H9 (cell line): ENCODE measurements around the gene ENOX1. TPM values are rescaled to one million over a fixed set of nuclear protein-coding genes. Genes with fewer than 3 reads are reported as not detected.

Source experiments
- DNase-seq: peaks from one replicate; pipeline ENCODE4 v3.0.0-alpha.2; 2017
- H2AFZ ChIP-seq: one replicate; pipeline ENCODE4 v1.6.1; 2013; ENCODE audit warnings: mild to moderate bottlenecking, low read length, control low read depth, moderate library complexity
- H2AK5ac ChIP-seq: 2 replicates; pipeline ENCODE4 v1.6.1; 2013; ENCODE audit warnings: low read length, control low read depth, mixed read lengths; ENCODE audit not compliant: insufficient read length
- H2BK120ac ChIP-seq: one replicate; pipeline ENCODE4 v1.6.1; 2013; ENCODE audit warnings: low read depth, mild to moderate bottlenecking, low read length, control low read depth, inconsistent platforms; ENCODE audit not compliant: poor library complexity, severe bottlenecking
- H2BK12ac ChIP-seq: 2 replicates; pipeline ENCODE4 v1.6.1; 2013; ENCODE audit warnings: low read length, control low read depth, mixed read lengths, low read depth; ENCODE audit not compliant: insufficient read length
- H2BK15ac ChIP-seq: 2 replicates; pipeline ENCODE4 v1.6.1; 2013; ENCODE audit warnings: low read depth, low read length, control low read depth
- H2BK20ac ChIP-seq: one replicate; pipeline ENCODE4 v1.6.1; 2013; ENCODE audit warnings: low read depth, mild to moderate bottlenecking, low read length, control low read depth, inconsistent platforms; ENCODE audit not compliant: poor library complexity, severe bottlenecking
- H2BK5ac ChIP-seq: 2 replicates; pipeline ENCODE4 v1.6.1; 2013; ENCODE audit warnings: low read length, control low read depth, mixed read lengths; ENCODE audit not compliant: insufficient read length
- H3K14ac ChIP-seq: 2 replicates; pipeline ENCODE4 v1.6.1; 2013; ENCODE audit warnings: low read length, control low read depth; ENCODE audit not compliant: insufficient read depth
- H3K18ac ChIP-seq: 2 replicates; pipeline ENCODE4 v1.6.1; 2013; ENCODE audit warnings: low read depth, mild to moderate bottlenecking, mixed read lengths, low read length, control low read depth; ENCODE audit not compliant: insufficient read length
- H3K23ac ChIP-seq: 2 replicates; pipeline ENCODE4 v1.6.1; 2013; ENCODE audit warnings: low read length, control low read depth, mixed read lengths, low read depth; ENCODE audit not compliant: insufficient read length
- H3K23me2 ChIP-seq: 2 replicates; pipeline ENCODE4 v1.6.1; 2013; ENCODE audit warnings: low read depth, mild to moderate bottlenecking, mixed read lengths, low read length, control low read depth; ENCODE audit not compliant: insufficient read length, poor library complexity, severe bottlenecking
- H3K27ac ChIP-seq: 2 replicates; pipeline ENCODE4 v1.5.1; 2013; ENCODE audit warnings: low read length, control low read depth, mixed read lengths, low read depth; ENCODE audit not compliant: insufficient read length
- H3K27me3 ChIP-seq: 2 replicates; pipeline ENCODE4 v1.6.1; 2013; ENCODE audit warnings: low read length, control low read depth, inconsistent platforms; ENCODE audit not compliant: insufficient read depth
- H3K4ac ChIP-seq: 2 replicates; pipeline ENCODE4 v1.6.1; 2013; ENCODE audit warnings: low read depth, mild to moderate bottlenecking, control low read depth, inconsistent platforms, low read length, moderate library complexity
- H3K4me1 ChIP-seq: 2 replicates; pipeline ENCODE4 v1.6.1; 2013; ENCODE audit warnings: low read length, control low read depth, inconsistent platforms; ENCODE audit not compliant: insufficient read depth
- H3K4me2 ChIP-seq: 2 replicates; pipeline ENCODE4 v1.6.1; 2013; ENCODE audit warnings: low read length, control low read depth, mixed read lengths; ENCODE audit not compliant: insufficient read length, insufficient read depth
- H3K56ac ChIP-seq: 2 replicates; pipeline ENCODE4 v1.6.1; 2013; ENCODE audit warnings: low read depth, mild to moderate bottlenecking, mixed read lengths, low read length, control low read depth; ENCODE audit not compliant: insufficient read length
- H3K79me1 ChIP-seq: 2 replicates; pipeline ENCODE4 v1.6.1; 2013; ENCODE audit warnings: low read depth, mild to moderate bottlenecking, moderate library complexity, low read length, control low read depth, inconsistent platforms; ENCODE audit not compliant: insufficient read depth, poor library complexity, severe bottlenecking
- H3K79me2 ChIP-seq: 2 replicates; pipeline ENCODE4 v1.6.1; 2013; ENCODE audit warnings: low read length, control low read depth, inconsistent platforms; ENCODE audit not compliant: insufficient read depth
- H3K9ac ChIP-seq: 2 replicates; pipeline ENCODE4 v1.6.1; 2013; ENCODE audit warnings: low read length, control low read depth, mixed read lengths; ENCODE audit not compliant: insufficient read length; ENCODE audit errors: extremely low read depth
- H3K9me3 ChIP-seq: one replicate; pipeline ENCODE4 v1.6.1; 2013; ENCODE audit warnings: low read depth, low read length, inconsistent platforms; ENCODE audit not compliant: control insufficient read depth
- H3T11ph ChIP-seq: one replicate; pipeline ENCODE4 v1.6.1; 2013; ENCODE audit warnings: mild to moderate bottlenecking, low read length, control low read depth, inconsistent platforms
- H4K20me1 ChIP-seq: one replicate; pipeline ENCODE4 v1.6.1; 2013; ENCODE audit not compliant: control insufficient read depth, insufficient read length, insufficient read depth
- H4K5ac ChIP-seq: 2 replicates; pipeline ENCODE4 v1.6.1; 2013; ENCODE audit warnings: low read depth, mild to moderate bottlenecking, mixed read lengths, low read length, control low read depth; ENCODE audit not compliant: insufficient read length
- H4K8ac ChIP-seq: replicated peaks from 2 replicates; pipeline ENCODE4 v1.6.1; 2013; ENCODE audit warnings: low read length, control low read depth, mixed read lengths, low read depth; ENCODE audit not compliant: insufficient read length
- H4K91ac ChIP-seq: 2 replicates; pipeline ENCODE4 v1.6.1; 2013; ENCODE audit warnings: low read depth, mild to moderate bottlenecking, moderate library complexity, mixed read lengths, low read length, control low read depth; ENCODE audit not compliant: insufficient read length
- H3K27ac Mint-ChIP-seq, 3 experiments: 2 replicates in 2 of 3; 3 replicates in 1 of 3; pipeline ENCODE4 v1.8.0; 2020 to 2021; ENCODE audit warnings: mixed read lengths in 3 of 3, mild to moderate bottlenecking in 1 of 3, moderate library complexity in 1 of 3
- H3K27me3 Mint-ChIP-seq: 2 replicates; pipeline ENCODE4 v1.8.0; 2021; ENCODE audit warnings: low read depth, mild to moderate bottlenecking, moderate library complexity, mixed read lengths
- H3K36me3 Mint-ChIP-seq, 3 experiments: 2 replicates in 2 of 3; 3 replicates in 1 of 3; pipeline ENCODE4 v1.8.0; 2020 to 2021; ENCODE audit warnings: low read depth in 3 of 3, mixed read lengths in 3 of 3; ENCODE audit not compliant: insufficient read depth in 1 of 3
- H3K4me1 Mint-ChIP-seq, 2 experiments: 2 replicates each; pipeline ENCODE4 v1.8.0; 2020; ENCODE audit warnings: mixed read lengths in 2 of 2
- H3K4me3 Mint-ChIP-seq, 2 experiments: 2 replicates in 1 of 2; 3 replicates in 1 of 2; pipeline ENCODE4 v1.8.0; 2020 to 2021; ENCODE audit warnings: mild to moderate bottlenecking in 2 of 2, mixed read lengths in 2 of 2, moderate library complexity in 1 of 2
- H3K9me3 Mint-ChIP-seq, 2 experiments: 2 replicates in 1 of 2; 3 replicates in 1 of 2; pipeline ENCODE4 v1.8.0; 2020; ENCODE audit warnings: mild to moderate bottlenecking in 2 of 2, mixed read lengths in 2 of 2, moderate library complexity in 1 of 2
- WGBS: extraction: QIAGEN DNeasy Blood & Tissue Kit; methylation state at CpG from one replicate; pipeline ENCODE4 v1.1.7; 2013; ENCODE audit warnings: missing lambda C conversion rate, low lambda C conversion rate, mixed read lengths; ENCODE audit not compliant: insufficient read length; ENCODE audit errors: extremely low coverage; 5-methylcytosine and 5-hydroxymethylcytosine counted together
- total RNA-seq: library from RNA; stranded (reverse); gene quantifications from 2 replicates; pipeline ENCODE4 v1.2.1, GENCODE V29; 2021
- TF ChIP-seq, protein P1 (sequence below): fragments of 200-600 bp; sonication (generic); conservative IDR thresholded peaks from 3 replicates; pipeline ENCODE4 v1.8.0; 2021; ENCODE audit warnings: antibody characterized with exemption, mild to moderate bottlenecking

The ENOX1 gene
- total RNA-seq, 1 experiment from 2014 or later, result 0.24 TPM

DNA sequence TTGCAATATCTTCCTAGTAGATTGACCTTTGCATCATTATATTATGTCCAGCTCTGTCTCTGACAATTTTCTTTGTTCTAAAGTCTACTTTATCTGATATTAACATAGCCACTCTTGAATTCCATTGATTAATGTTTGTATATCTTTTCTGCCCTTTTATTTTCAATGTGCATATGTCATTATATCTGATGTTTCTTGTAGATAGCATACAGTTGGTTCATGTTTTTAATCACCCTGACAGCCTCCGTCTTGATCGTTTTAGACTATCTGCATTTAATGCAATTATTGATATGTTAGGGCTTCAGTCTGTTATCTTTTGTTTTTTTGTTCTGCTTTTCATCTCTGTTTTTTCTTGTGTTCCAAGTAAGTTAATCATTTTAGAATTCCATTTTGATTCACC, 159.8 kb downstream of the ENOX1 start:
- TF ChIP-seq, protein P1, sequence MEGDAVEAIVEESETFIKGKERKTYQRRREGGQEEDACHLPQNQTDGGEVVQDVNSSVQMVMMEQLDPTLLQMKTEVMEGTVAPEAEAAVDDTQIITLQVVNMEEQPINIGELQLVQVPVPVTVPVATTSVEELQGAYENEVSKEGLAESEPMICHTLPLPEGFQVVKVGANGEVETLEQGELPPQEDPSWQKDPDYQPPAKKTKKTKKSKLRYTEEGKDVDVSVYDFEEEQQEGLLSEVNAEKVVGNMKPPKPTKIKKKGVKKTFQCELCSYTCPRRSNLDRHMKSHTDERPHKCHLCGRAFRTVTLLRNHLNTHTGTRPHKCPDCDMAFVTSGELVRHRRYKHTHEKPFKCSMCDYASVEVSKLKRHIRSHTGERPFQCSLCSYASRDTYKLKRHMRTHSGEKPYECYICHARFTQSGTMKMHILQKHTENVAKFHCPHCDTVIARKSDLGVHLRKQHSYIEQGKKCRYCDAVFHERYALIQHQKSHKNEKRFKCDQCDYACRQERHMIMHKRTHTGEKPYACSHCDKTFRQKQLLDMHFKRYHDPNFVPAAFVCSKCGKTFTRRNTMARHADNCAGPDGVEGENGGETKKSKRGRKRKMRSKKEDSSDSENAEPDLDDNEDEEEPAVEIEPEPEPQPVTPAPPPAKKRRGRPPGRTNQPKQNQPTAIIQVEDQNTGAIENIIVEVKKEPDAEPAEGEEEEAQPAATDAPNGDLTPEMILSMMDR, result no peak
- 0 out of 7 replicates have a peak, but pooled peaks cover 0 to 3% (median 2%) of the 10 kb centered on the region in 3 experiments for H3K36me3 Mint-ChIP-seq
- no peak overlapping the region for H3K14ac ChIP-seq

More for the DNA sequence above, 159.8 kb downstream of the ENOX1 start:
- Histone ChIP-seq H2BK120ac (no peak overlapping the region), H4K20me1 (no peaks in the 10 kb centered on the region), H2BK20ac (no peak overlapping the region), H2BK5ac (no peak overlapping the region), H4K5ac (no peak overlapping the region), H3K23me2 (no peaks in the 10 kb centered on the region), H3T11ph (no peak overlapping the region), H3K4ac (no peak overlapping the region), H3K4me1 (no peaks in the 10 kb centered on the region), H3K27me3 (no peaks in the 10 kb centered on the region), H4K91ac (no peak overlapping the region), H3K9me3 (no peaks in the 10 kb centered on the region), H2BK15ac (no peak overlapping the region), H3K18ac (no peak overlapping the region), H3K79me2 (no peaks in the 10 kb centered on the region), H3K79me1 (no peaks in the 10 kb centered on the region), H3K56ac (no peak overlapping the region), H2AK5ac (no peak overlapping the region), H3K27ac (no peak overlapping the region), H3K23ac (no peak overlapping the region), H4K8ac (no peak overlapping the region), H2BK12ac (no peak overlapping the region), H3K4me2 (no peak overlapping the region), H3K9ac (no peak overlapping the region), H2AFZ (no peak overlapping the region)
- no peak overlapping the region for H3K4me3 Mint-ChIP-seq
- H3K4me1 Mint-ChIP-seq, result peaks cover 0 to 8% of the 10 kb centered on the region in 2 experiments; a peak in 1 of 4 replicates
- H3K27me3 Mint-ChIP-seq, result no peaks in the 10 kb centered on the region; the same call in 1 of the 2 replicates
- no CpG with 5 or more reads among the region's 2 CpGs for WGBS
- peaks cover 0 to 6% of the 10 kb centered on the region in 2 experiments; a peak in 1 of 5 replicates for H3K9me3 Mint-ChIP-seq
- H3K27ac Mint-ChIP-seq, result no peak overlapping the region
- DNase-seq, result no peak
